ENCODE measurements around the gene FADS3. TPM values are rescaled to one million over a fixed set of nuclear protein-coding genes. Genes with fewer than 3 reads are reported as not detected.

FADS3 gene
- total and polyA plus RNA-seq, 2 donors from 2014 or later, result 20.5 to 58.2 TPM

DNA sequence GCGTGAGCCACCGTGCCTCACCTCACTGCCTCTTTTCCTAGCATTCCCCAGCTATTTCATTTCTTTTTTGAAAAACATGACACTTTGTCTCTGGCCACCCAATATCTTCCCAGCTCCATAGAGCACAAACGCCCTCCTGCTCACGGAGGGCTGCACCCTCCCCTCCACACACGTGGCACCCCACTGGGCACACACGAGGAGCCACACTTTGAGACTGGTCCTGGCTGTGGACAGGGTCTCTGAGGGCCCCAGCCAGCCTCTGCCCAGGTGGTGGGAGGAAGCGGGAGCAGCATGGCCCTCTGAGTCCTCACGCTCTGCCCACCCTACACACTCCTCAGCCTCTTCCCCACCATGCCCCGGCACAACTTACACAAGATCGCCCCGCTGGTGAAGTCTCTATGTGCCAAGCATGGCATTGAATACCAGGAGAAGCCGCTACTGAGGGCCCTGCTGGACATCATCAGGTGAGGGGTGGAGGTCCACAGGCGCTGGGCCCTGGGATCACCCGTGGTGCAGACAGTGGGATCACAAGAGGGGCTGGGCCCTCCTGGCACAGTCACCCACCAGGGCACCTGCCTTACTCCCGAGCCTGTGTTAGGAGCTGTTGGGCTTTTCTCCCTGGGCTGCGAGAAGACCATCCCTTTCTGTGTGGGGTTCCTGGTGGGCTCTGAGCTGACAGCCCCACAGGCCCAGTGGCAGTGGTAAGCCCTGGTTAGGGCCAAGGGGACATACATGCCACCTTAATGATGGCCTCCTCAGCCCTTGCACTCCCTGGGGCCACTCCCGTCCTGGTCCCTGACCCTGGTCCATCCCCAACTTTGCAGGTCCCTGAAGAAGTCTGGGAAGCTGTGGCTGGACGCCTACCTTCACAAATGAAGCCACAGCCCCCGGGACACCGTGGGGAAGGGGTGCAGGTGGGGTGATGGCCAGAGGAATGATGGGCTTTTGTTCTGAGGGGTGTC is 26.2 kb downstream of the FADS3 start:
- intact Hi-C loops (cut with DNase I), result no loop called here
- Histone ChIP-seq H3K9me3 (ENCODE audit: control insufficient read depth in 2 of 3, insufficient read depth in 1 of 3, low read length in 3 of 3) (no peaks in the 10 kb centered on the region), H3K9ac (ENCODE audit: low read length in 3 of 3) (no peak overlapping the region), H3K36me3 (ENCODE audit: control insufficient read depth in 2 of 3, insufficient read depth in 3 of 3, low read length in 3 of 3) (peaks cover 0 to 2% (median 0%) of the 10 kb centered on the region in 3 donors), H3K27me3 (ENCODE audit: control insufficient read depth, insufficient read depth, low read length) (no peaks in the 10 kb centered on the region), H3K27ac (ENCODE audit: low read depth in 2 of 2, low read length in 2 of 2) (no peak overlapping the region), H3K4me1 (ENCODE audit: control insufficient read depth in 2 of 3, insufficient read depth in 2 of 3, low read depth in 1 of 3, low read length in 3 of 3) (no peaks in the 10 kb centered on the region), H3K4me3 (ENCODE audit: low read length in 3 of 3) (no peak overlapping the region)
- TF ChIP-seq, protein P1, sequence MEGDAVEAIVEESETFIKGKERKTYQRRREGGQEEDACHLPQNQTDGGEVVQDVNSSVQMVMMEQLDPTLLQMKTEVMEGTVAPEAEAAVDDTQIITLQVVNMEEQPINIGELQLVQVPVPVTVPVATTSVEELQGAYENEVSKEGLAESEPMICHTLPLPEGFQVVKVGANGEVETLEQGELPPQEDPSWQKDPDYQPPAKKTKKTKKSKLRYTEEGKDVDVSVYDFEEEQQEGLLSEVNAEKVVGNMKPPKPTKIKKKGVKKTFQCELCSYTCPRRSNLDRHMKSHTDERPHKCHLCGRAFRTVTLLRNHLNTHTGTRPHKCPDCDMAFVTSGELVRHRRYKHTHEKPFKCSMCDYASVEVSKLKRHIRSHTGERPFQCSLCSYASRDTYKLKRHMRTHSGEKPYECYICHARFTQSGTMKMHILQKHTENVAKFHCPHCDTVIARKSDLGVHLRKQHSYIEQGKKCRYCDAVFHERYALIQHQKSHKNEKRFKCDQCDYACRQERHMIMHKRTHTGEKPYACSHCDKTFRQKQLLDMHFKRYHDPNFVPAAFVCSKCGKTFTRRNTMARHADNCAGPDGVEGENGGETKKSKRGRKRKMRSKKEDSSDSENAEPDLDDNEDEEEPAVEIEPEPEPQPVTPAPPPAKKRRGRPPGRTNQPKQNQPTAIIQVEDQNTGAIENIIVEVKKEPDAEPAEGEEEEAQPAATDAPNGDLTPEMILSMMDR (IDR thresholded peaks at IDR 0.05; ENCODE audit: borderline replicate concordance, extremely low read depth, insufficient read depth), result no peak
- DNase-seq, result no peak
- FAIRE-seq, result no peak

DNA sequence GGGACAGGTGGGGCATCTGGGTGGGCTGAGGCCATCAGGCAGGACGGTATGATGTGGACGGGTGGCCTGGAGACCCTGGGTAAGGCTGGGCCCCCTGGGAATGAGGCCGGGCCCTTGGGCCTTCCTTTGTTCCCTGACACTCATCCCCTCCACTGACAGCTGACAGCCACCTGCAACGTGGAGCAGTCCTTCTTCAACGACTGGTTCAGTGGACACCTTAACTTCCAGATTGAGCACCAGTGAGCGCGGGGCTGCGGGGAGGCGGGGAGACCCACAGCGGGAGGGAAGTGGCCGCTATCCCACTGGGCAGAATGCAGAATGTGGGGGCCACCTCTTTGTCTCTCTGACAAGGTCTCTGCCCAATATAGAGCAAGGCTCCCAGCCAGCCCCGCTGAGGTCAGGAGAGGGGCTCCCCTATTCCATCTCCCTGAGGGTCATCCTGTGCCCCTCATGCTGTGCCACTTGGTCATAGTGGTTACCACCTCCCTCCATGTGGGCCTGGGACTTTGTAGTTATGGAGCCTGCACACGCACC is 27.7 kb downstream of the FADS3 start:
- Histone ChIP-seq H3K27me3 (ENCODE audit: control insufficient read depth, insufficient read depth, low read length) (no peaks in the 10 kb centered on the region), H3K27ac (ENCODE audit: low read depth in 2 of 2, low read length in 2 of 2) (no peak overlapping the region), H3K9me3 (ENCODE audit: control insufficient read depth in 2 of 3, insufficient read depth in 1 of 3, low read length in 3 of 3) (no peaks in the 10 kb centered on the region), H3K4me1 (ENCODE audit: control insufficient read depth in 2 of 3, insufficient read depth in 2 of 3, low read depth in 1 of 3, low read length in 3 of 3) (no peaks in the 10 kb centered on the region), H3K4me3 (ENCODE audit: low read length in 3 of 3) (no peak overlapping the region), H3K36me3 (ENCODE audit: control insufficient read depth in 2 of 3, insufficient read depth in 3 of 3, low read length in 3 of 3) (peaks cover 0 to 2% (median 0%) of the 10 kb centered on the region in 3 donors), H3K9ac (ENCODE audit: low read length in 3 of 3) (no peak overlapping the region)
- TF ChIP-seq, protein P1 (IDR thresholded peaks at IDR 0.05; ENCODE audit: borderline replicate concordance, extremely low read depth, insufficient read depth), result no peak
- DNase-seq, result no peak
- FAIRE-seq, result no peak
- intact Hi-C loops (cut with DNase I), result no loop called here

- intact Hi-C loops (cut with DNase I), result no loop called here
- Histone ChIP-seq H3K4me3 (ENCODE audit: low read length in 3 of 3) (no peak overlapping the region), H3K27ac (ENCODE audit: low read depth in 2 of 2, low read length in 2 of 2) (no peak overlapping the region), H3K4me1 (ENCODE audit: control insufficient read depth in 2 of 3, insufficient read depth in 2 of 3, low read depth in 1 of 3, low read length in 3 of 3) (no peaks in the 10 kb centered on the region), H3K9me3 (ENCODE audit: control insufficient read depth in 2 of 3, insufficient read depth in 1 of 3, low read length in 3 of 3) (no peaks in the 10 kb centered on the region), H3K9ac (ENCODE audit: low read length in 3 of 3) (no peak overlapping the region), H3K36me3 (ENCODE audit: control insufficient read depth in 2 of 3, insufficient read depth in 3 of 3, low read length in 3 of 3) (peaks cover 0 to 2% (median 0%) of the 10 kb centered on the region in 3 donors), H3K27me3 (ENCODE audit: control insufficient read depth, insufficient read depth, low read length) (no peaks in the 10 kb centered on the region)
- no peak for FAIRE-seq
- TF ChIP-seq, protein P1 (IDR thresholded peaks at IDR 0.05; ENCODE audit: borderline replicate concordance, extremely low read depth, insufficient read depth), result no peak
- no peak for DNase-seq
Observed at GRCh38 chr11:61862714-61863547, 28.4 kb downstream of the FADS3 start.

All from kidney (tissue), 14 donors.